CD4-positive, alpha-beta T cell treated with Interferon gamma for 1 hour (primary cell): ENCODE data around the gene OR5K3.

Source experiments
- DNase-seq: peaks from one replicate; pipeline ENCODE4 v3.0.0-alpha.2; 2020

OR5K3 gene

DNA sequence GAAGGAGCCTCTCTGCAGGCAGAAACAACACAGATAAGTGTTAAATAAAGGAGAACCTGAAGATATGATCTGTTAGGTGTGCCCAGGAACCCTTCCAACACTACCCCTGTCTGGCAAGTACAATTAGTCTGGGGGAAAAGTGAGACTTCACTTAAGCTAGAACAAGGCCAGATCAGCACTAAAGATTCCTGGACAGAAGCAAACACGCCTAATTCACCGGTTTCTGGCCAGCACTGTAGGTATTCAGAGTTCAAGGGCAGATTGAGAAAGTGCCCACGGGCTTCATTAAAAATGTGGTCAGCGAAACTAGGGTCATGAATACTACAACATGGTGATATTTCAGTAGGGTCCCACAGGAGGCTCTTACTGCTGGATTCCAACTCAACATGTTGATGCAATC, 43.9 kb downstream of the OR5K3 start:
- no peak for DNase-seq

GRCh38 chr3:98440283-98440682, 49.8 kb downstream of the OR5K3 start:
- DNase-seq: no peak
